Vagina (tissue), 2 donors: ENCODE data around the gene BRIP1. TPM values are rescaled to one million over a fixed set of nuclear protein-coding genes. Genes with fewer than 3 reads are reported as not detected.
"Not testable (repeated sequence)": the region's sequence is repeated elsewhere in the genome, so short reads cannot be mapped to it uniquely, and the experiment has no call there.

Experiments
- DNase-seq, 2 donors: peaks; one replicate each; pipeline ENCODE4 v3.0.0-alpha.2; 2017; ENCODE audit errors: extremely low spot score in 2 of 2
- H3K27ac ChIP-seq: fragments of 200-600 bp; sonication (generic); one replicate; pipeline ENCODE4 v1.5.1; 2019
- H3K27me3 ChIP-seq: fragments of 200-600 bp; sonication (generic); one replicate; pipeline ENCODE4 v1.5.1; 2019
- H3K36me3 ChIP-seq, 2 donors: fragments of 200-600 bp; sonication (generic); one replicate each; pipeline ENCODE4 v1.5.1; 2017 to 2019
- H3K4me1 ChIP-seq: fragments of 200-600 bp; sonication (generic); one replicate; pipeline ENCODE4 v1.5.1; 2019
- H3K4me3 ChIP-seq, 2 donors: fragments of 200-600 bp; sonication (generic); 1 replicate in 1 of 2; 2 replicates in 1 of 2; pipeline ENCODE4 v1.5.1; 2016 to 2019
- H3K9me3 ChIP-seq: fragments of 200-600 bp; sonication (generic); one replicate; pipeline ENCODE4 v1.5.1; 2019
- CTCF ChIP-seq, 3 experiments: fragments of 450-650 bp in 2 of 3; fragments of 200-600 bp in 1 of 3; sonication (generic) in 1 of 3; IDR thresholded peaks; one replicate each; pipeline ENCODE4 v1.5.1; 2017 to 2019; ENCODE audit warnings: antibody characterized with exemption in 3 of 3, mild to moderate bottlenecking in 2 of 3, moderate library complexity in 2 of 3
- POLR2A ChIP-seq, 2 donors: fragments of 450-650 bp; IDR thresholded peaks; one replicate each; pipeline ENCODE4 v1.6.1; 2017; ENCODE audit warnings: antibody characterized with exemption in 2 of 2, mild to moderate bottlenecking in 2 of 2, moderate library complexity in 2 of 2
- POLR2AphosphoS5 ChIP-seq, 2 donors: sonication (generic); formaldehyde crosslinking; IDR thresholded peaks; one replicate each; pipeline ENCODE4 v1.9.0; 2017; ENCODE audit warnings: antibody characterized with exemption in 2 of 2, mild to moderate bottlenecking in 2 of 2, low read depth in 1 of 2; ENCODE audit not compliant: insufficient read depth in 1 of 2
- intact Hi-C: fragments of 100-400 bp; cut with DNase I; formaldehyde crosslinking; loops from one replicate; pipeline ENCODE4 v1.15.1; 2023
- total RNA-seq: library from RNA; depleted of rRNA; stranded (reverse); fragments of >200 nt; gene quantifications from one replicate; pipeline ENCODE4 v1.2.3, GENCODE V29; 2016

BRIP1 gene
- total RNA-seq, 1 donor from 2014 or later, result 0.98 TPM

DNA sequence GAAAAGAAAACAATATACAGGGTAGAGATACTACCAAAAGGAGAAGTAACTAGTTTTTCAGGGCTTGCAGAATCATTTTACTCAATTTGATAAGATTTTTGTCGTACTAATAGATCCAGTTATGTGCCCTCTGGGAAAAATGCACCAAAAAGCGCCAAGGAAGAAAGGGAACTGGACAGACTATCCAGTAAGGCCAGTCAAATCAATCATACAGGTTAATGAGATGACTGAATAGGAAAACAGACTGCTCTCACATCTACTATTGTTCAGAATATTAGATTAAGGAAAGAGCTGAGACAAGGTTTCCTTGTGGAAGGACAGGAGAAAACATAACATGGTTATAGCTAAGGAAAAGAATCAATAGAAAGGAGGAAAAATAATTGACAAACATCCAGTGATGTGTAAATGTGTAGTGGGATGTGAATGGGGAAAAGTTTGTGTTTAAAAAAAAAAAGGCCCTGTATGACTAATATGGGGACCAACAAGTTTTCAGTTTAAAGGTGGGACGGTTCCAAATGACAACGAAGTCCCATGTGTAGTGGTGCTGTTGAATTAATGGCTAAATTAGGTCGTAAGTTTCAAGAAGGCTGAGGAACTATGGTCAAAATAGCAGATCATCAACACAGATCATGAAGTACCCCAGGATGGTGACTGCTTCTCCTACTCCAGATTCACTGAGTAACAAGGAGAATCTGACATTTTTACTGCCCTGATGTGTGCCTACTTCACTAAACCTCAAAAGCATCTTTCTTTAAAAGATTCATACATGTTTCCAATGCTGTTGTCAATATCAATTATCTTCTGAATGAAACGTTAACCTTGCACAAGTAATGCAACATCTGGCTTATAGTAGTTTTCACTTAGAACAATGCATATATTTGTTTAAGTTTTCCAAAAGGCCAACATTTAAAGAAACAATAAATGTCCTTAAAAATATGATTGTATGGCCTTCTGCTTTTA is 40.7 kb downstream of the BRIP1 start:
- Histone ChIP-seq H3K36me3 (no peaks in the 10 kb centered on the region), H3K27me3 (no peaks in the 10 kb centered on the region), H3K9me3 (no peaks in the 10 kb centered on the region), H3K27ac (no peak overlapping the region), H3K4me1 (no peaks in the 10 kb centered on the region), H3K4me3 (no peak overlapping the region)
- intact Hi-C loops, result no loop called here
- no peak for DNase-seq
- TF ChIP-seq CTCF (IDR thresholded peaks at IDR 0.05) (no peak), POLR2AphosphoS5 (IDR thresholded peaks at IDR 0.05; ENCODE audit: insufficient read depth in 1 of 2, low read depth in 1 of 2) (no peak), POLR2A (IDR thresholded peaks at IDR 0.05) (no peak)

- no peak overlapping the region for H3K27ac ChIP-seq
- H3K9me3 ChIP-seq, result no peaks in the 10 kb centered on the region
- no peaks in the 10 kb centered on the region for H3K4me1 ChIP-seq
- no peaks in the 10 kb centered on the region for H3K27me3 ChIP-seq
- no peaks in the 10 kb centered on the region for H3K36me3 ChIP-seq
- TF ChIP-seq POLR2AphosphoS5 (IDR thresholded peaks at IDR 0.05; ENCODE audit: insufficient read depth in 1 of 2, low read depth in 1 of 2), result no peak
- TF ChIP-seq CTCF (IDR thresholded peaks at IDR 0.05), result no peak
- no peak for TF ChIP-seq POLR2A (IDR thresholded peaks at IDR 0.05)
- no peak overlapping the region for H3K4me3 ChIP-seq
- no peak for DNase-seq
- intact Hi-C loops, result no loop called here
Measured at GRCh38 chr17:61821655-61822054, 41.7 kb downstream of the BRIP1 start.

- H3K9me3 ChIP-seq, H3K36me3 ChIP-seq, intact Hi-C loops, H3K27ac ChIP-seq, DNase-seq, H3K4me1 ChIP-seq, H3K27me3 ChIP-seq, H3K4me3 ChIP-seq: not testable (repeated sequence)
Measured at GRCh38 chr17:61819265-61819664, 44.1 kb downstream of the BRIP1 start.

- Histone ChIP-seq H3K27me3 (no peaks in the 10 kb centered on the region), H3K27ac (no peak overlapping the region), H3K36me3 (no peaks in the 10 kb centered on the region), H3K4me3 (no peak overlapping the region), H3K9me3 (no peaks in the 10 kb centered on the region), H3K4me1 (no peaks in the 10 kb centered on the region)
- DNase-seq, result no peak
- intact Hi-C loops, result no loop called here
- TF ChIP-seq CTCF (IDR thresholded peaks at IDR 0.05) (no peak), POLR2AphosphoS5 (IDR thresholded peaks at IDR 0.05; ENCODE audit: insufficient read depth in 1 of 2, low read depth in 1 of 2) (no peak), POLR2A (IDR thresholded peaks at IDR 0.05) (no peak)
Measured at GRCh38 chr17:61818225-61818624, 45.1 kb downstream of the BRIP1 start.

GRCh38 chr17:61817452-61817851 is 45.9 kb downstream of the BRIP1 start:
- intact Hi-C loops, result no loop called here
- no peaks in the 10 kb centered on the region for H3K27me3 ChIP-seq

More at GRCh38 chr17:61817452-61817851, 45.9 kb downstream of the BRIP1 start:
- TF ChIP-seq POLR2A (IDR thresholded peaks at IDR 0.05) (no peak), POLR2AphosphoS5 (IDR thresholded peaks at IDR 0.05; ENCODE audit: insufficient read depth in 1 of 2, low read depth in 1 of 2) (no peak), CTCF (IDR thresholded peaks at IDR 0.05) (no peak)
- no peak overlapping the region for H3K4me3 ChIP-seq
- no peak overlapping the region for H3K27ac ChIP-seq
- H3K36me3 ChIP-seq, result no peaks in the 10 kb centered on the region
- no peak for DNase-seq
- no peaks in the 10 kb centered on the region for H3K4me1 ChIP-seq
- H3K9me3 ChIP-seq, result no peaks in the 10 kb centered on the region
